ENCODE results near the gene PGP. TPM values are rescaled to one million over a fixed set of nuclear protein-coding genes. Genes with fewer than 3 reads are reported as not detected.

PGP gene
- total RNA-seq, 1 donor: 14.1 TPM

- Histone ChIP-seq H2AFZ (ENCODE audit: low read length) (no peak overlapping the region), H3K9me3 (ENCODE audit: low read depth, low read length) (no peaks in the 10 kb centered on the region), H3K27me3 (ENCODE audit: insufficient read depth, low read length) (peaks cover 24% of the 10 kb centered on the region), H3K27ac (ENCODE audit: low read depth, low read length) (no peak overlapping the region), H3K36me3 (ENCODE audit: insufficient read depth, low read length) (no peaks in the 10 kb centered on the region), H3K79me2 (ENCODE audit: insufficient read depth, low read length) (no peaks in the 10 kb centered on the region), H3K4me3 (ENCODE audit: insufficient read depth, low read length) (no peak overlapping the region), H4K20me1 (ENCODE audit: insufficient read depth, low read length) (no peaks in the 10 kb centered on the region), H3K4me2 (ENCODE audit: insufficient read depth, low read length) (no peak overlapping the region), H3K4me1 (ENCODE audit: insufficient read depth, low read length) (no peaks in the 10 kb centered on the region)
- DNase-seq (ENCODE audit: insufficient read length, low spot score, missing footprints): peak; percentile 79
- no peak for TF ChIP-seq CTCF (IDR thresholded peaks at IDR 0.05; ENCODE audit: extremely low read depth, low read depth, low read length)
Measured at GRCh38 chr16:2190659-2191445, 23.8 kb downstream of the PGP start.

GRCh38 chr16:2190002-2190658 lies 24.5 kb downstream of the PGP start:
- Histone ChIP-seq H3K79me2 (ENCODE audit: insufficient read depth, low read length) (no peaks in the 10 kb centered on the region), H3K9me3 (ENCODE audit: low read depth, low read length) (no peaks in the 10 kb centered on the region), H3K27ac (ENCODE audit: low read depth, low read length) (no peak overlapping the region), H3K4me2 (ENCODE audit: insufficient read depth, low read length) (no peak overlapping the region), H4K20me1 (ENCODE audit: insufficient read depth, low read length) (no peaks in the 10 kb centered on the region), H3K4me3 (ENCODE audit: insufficient read depth, low read length) (no peak overlapping the region), H3K27me3 (ENCODE audit: insufficient read depth, low read length) (peaks cover 17% of the 10 kb centered on the region), H3K4me1 (ENCODE audit: insufficient read depth, low read length) (no peaks in the 10 kb centered on the region), H3K36me3 (ENCODE audit: insufficient read depth, low read length) (no peaks in the 10 kb centered on the region), H2AFZ (ENCODE audit: low read length) (no peak overlapping the region)
- peak; percentile 88 for DNase-seq (ENCODE audit: insufficient read length, low spot score, missing footprints)
- TF ChIP-seq CTCF (IDR thresholded peaks at IDR 0.05; ENCODE audit: extremely low read depth, low read depth, low read length): no peak

DNA sequence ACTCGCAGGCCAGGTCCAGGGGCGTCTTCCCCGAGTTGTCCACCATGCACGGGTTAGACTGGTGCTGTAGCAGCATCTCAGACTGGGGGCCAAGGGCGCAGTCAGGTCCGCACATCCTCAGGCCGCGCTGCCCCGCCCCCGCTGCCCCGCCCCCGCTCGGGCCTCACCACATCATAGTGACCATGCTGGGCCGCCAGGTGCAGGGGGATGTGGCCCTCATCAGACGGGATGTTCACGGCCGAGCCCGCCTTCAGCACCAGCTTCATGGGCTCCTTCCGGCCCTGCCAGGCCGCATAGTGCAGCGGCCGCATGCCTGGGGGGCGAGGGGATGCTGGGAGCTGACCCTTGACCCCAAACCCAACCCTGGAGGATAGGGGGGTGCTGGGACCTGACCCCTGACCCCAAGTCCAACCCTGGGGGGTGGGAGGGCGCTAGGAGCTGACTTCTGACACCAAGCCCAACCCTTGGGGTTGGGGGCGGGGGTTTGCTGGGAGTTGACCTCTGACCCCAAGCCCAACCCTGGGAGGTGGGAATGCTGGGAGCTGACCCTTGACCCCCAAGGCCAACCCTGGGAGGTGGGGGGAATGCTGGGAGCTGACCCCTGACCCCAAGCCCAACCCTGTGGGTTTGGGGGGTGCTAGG lies 25.3 kb downstream of the PGP start:
- Histone ChIP-seq H2AFZ (ENCODE audit: low read length) (no peak overlapping the region), H3K36me3 (ENCODE audit: insufficient read depth, low read length) (no peaks in the 10 kb centered on the region), H3K27ac (ENCODE audit: low read depth, low read length) (no peak overlapping the region), H3K9me3 (ENCODE audit: low read depth, low read length) (no peaks in the 10 kb centered on the region), H3K4me2 (ENCODE audit: insufficient read depth, low read length) (no peak overlapping the region), H3K4me3 (ENCODE audit: insufficient read depth, low read length) (no peak overlapping the region), H3K79me2 (ENCODE audit: insufficient read depth, low read length) (no peaks in the 10 kb centered on the region), H3K27me3 (ENCODE audit: insufficient read depth, low read length) (peaks cover 9% of the 10 kb centered on the region), H4K20me1 (ENCODE audit: insufficient read depth, low read length) (no peaks in the 10 kb centered on the region), H3K4me1 (ENCODE audit: insufficient read depth, low read length) (no peaks in the 10 kb centered on the region)
- no peak for TF ChIP-seq CTCF (IDR thresholded peaks at IDR 0.05; ENCODE audit: extremely low read depth, low read depth, low read length)
- DNase-seq (ENCODE audit: insufficient read length, low spot score, missing footprints): peak; percentile 77

DNA sequence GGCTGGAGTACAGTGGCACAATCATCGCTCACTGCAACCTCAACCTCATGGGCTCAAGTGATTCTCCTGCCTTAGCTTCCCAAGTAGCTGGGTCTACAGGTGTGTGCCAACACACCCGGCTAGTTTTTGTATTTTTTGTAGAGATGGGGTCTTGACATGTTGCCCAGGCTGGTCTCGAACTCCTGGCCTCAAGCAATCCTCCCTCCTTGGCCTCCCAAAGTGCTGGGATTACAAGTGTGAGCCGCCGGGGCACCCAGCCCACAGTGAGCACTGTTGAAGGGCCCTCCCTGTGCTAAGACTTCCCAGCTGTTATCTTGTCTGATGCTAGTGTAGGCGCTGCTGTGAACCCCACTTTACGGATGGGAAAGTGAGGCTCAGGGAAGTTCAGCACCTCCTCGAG lies 26.2 kb downstream of the PGP start:
- Histone ChIP-seq H3K9me3 (ENCODE audit: low read depth, low read length) (no peaks in the 10 kb centered on the region), H3K36me3 (ENCODE audit: insufficient read depth, low read length) (no peaks in the 10 kb centered on the region), H4K20me1 (ENCODE audit: insufficient read depth, low read length) (no peaks in the 10 kb centered on the region), H3K27ac (ENCODE audit: low read depth, low read length) (no peak overlapping the region), H3K27me3 (ENCODE audit: insufficient read depth, low read length) (peaks cover under 1% of the 10 kb centered on the region), H2AFZ (ENCODE audit: low read length) (no peak overlapping the region), H3K4me3 (ENCODE audit: insufficient read depth, low read length) (no peak overlapping the region), H3K4me1 (ENCODE audit: insufficient read depth, low read length) (no peaks in the 10 kb centered on the region), H3K4me2 (ENCODE audit: insufficient read depth, low read length) (no peak overlapping the region), H3K79me2 (ENCODE audit: insufficient read depth, low read length) (no peaks in the 10 kb centered on the region)
- no peak for DNase-seq (ENCODE audit: insufficient read length, low spot score, missing footprints)
- no peak for TF ChIP-seq CTCF (IDR thresholded peaks at IDR 0.05; ENCODE audit: extremely low read depth, low read depth, low read length)

Measured in osteoblast (primary cell).